OCI-LY7 (cell line): Measurements from ENCODE around the gene ZNF746.

Experiments used
- EZH2phosphoT487 ChIP-seq: fragments of 200-600 bp; sonication (generic); IDR thresholded peaks from 2 replicates; pipeline ENCODE4 v1.6.1; 2018; ENCODE audit warnings: low read depth, borderline replicate concordance, mild to moderate bottlenecking, mixed run types, antibody characterized with exemption, low read length, moderate library complexity, mixed read lengths
- TF ChIP-seq, protein P1 (sequence below): fragments of 200-600 bp; sonication (generic); conservative IDR thresholded peaks from 2 replicates; pipeline ENCODE4 v1.5.1; 2014; ENCODE audit warnings: mild to moderate bottlenecking, antibody characterized with exemption, low read length, moderate library complexity, mixed read lengths

DNA sequence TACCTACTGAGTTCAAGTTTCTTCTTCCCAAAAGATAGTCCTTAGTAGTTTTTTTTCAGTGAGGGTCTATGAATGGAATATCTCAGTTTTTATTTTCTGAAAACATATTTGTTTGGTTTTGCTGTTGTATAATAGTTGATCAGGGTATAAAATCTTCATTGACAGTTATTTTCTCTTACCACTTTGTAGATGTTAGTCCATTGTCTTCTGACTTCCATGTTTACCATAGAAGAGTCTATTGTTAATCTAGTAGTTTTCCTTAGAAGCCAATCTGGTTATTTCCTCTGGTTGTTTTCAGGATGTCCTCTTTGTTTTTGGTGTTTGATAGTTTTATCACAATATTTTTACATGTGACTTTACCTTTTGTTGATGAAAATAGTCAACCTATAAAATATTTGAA is 31.2 kb downstream of the ZNF746 start:
- TF ChIP-seq, protein P1, sequence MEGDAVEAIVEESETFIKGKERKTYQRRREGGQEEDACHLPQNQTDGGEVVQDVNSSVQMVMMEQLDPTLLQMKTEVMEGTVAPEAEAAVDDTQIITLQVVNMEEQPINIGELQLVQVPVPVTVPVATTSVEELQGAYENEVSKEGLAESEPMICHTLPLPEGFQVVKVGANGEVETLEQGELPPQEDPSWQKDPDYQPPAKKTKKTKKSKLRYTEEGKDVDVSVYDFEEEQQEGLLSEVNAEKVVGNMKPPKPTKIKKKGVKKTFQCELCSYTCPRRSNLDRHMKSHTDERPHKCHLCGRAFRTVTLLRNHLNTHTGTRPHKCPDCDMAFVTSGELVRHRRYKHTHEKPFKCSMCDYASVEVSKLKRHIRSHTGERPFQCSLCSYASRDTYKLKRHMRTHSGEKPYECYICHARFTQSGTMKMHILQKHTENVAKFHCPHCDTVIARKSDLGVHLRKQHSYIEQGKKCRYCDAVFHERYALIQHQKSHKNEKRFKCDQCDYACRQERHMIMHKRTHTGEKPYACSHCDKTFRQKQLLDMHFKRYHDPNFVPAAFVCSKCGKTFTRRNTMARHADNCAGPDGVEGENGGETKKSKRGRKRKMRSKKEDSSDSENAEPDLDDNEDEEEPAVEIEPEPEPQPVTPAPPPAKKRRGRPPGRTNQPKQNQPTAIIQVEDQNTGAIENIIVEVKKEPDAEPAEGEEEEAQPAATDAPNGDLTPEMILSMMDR = no peak
- no peak for TF ChIP-seq EZH2phosphoT487
